Aorta (tissue), 4 donors: ENCODE results near the gene PEX3. TPM values are rescaled to one million over a fixed set of nuclear protein-coding genes. Genes with fewer than 3 reads are reported as not detected.

Experiments used
- polyA plus RNA-seq, 2 donors: library from polyadenylated mRNA; stranded (reverse); fragments of 200-250 nt; gene quantifications; one replicate each; pipeline ENCODE4 v1.2.3, GENCODE V29; 2013
- total RNA-seq, 2 donors: library from RNA; stranded (reverse); fragmentation: NEBNext Ultra II Directional; extraction: Animal tissue kit (Norgen Biotek cat#: 25700); gene quantifications; one replicate each; pipeline ENCODE4 v1.2.1, GENCODE V29; 2021
- donor health status: healthy with polysubstance abuse.
- donor health status: Bipolar disorder and iron deficiency.
- donor health status: DM: no; HTN: no; CAD: no.
- donor health status: DM: yes; HTN: yes; CAD: no.

PEX3 gene
- total and polyA plus RNA-seq, 4 donors, result 5.0 to 26.1 (median 13.7) TPM

Other genes starting within 250 kb of the PEX3 start
- gene ADAT2, start 110 bp upstream of the PEX3 start, total RNA-seq, result 1 to 10 TPM; 5.4 to 9.1 TPM
- gene ADAT2, start 110 bp upstream of the PEX3 start, polyA plus RNA-seq, result 1 to 10 TPM; 1.0 to 8.0 TPM
- gene FUCA2, start 60.9 kb downstream of the PEX3 start, total RNA-seq, result 10 to 100 TPM; 34.1 to 36.6 TPM
- gene FUCA2, start 60.9 kb downstream of the PEX3 start, polyA plus RNA-seq, result 10 to 100 TPM; 17.4 to 19.6 TPM
- 10 to 100 TPM; 87.1 to 96.8 TPM for gene PHACTR2, start 227.2 kb downstream of the PEX3 start, total RNA-seq
- 10 to 100 TPM; 15.3 TPM for gene PHACTR2, start 227.2 kb downstream of the PEX3 start, polyA plus RNA-seq